A673 (cell line): ENCODE results near the gene MNAT1. TPM values are rescaled to one million over a fixed set of nuclear protein-coding genes. Genes with fewer than 3 reads are reported as not detected.

Experiments used
- BruUV-seq: library from RNA; stranded (reverse); fragments of 400-500 nt; replicated peaks from 2 replicates; lab custom pipeline; 2021; lab: Mats Ljungman, UMichigan
- CTCF ChIA-PET: fragments of 300-600 bp; sonication (Branson Sonifier 250); formaldehyde crosslinking; loops from one replicate; lab custom pipeline; 2022; ENCODE audit warnings: antibody characterized with exemption; lab: Charles Lee
- POLR2A ChIA-PET: fragments of 300-600 bp; sonication (Branson Sonifier 250); formaldehyde crosslinking; loops from one replicate; lab custom pipeline; 2022; ENCODE audit warnings: antibody characterized with exemption; ENCODE audit not compliant: low non-redundant PET; lab: Charles Lee
- DNase-seq: peaks from one replicate; pipeline ENCODE4 v3.0.0-alpha.2; 2015; ENCODE audit warnings: low spot score
- H3K27ac ChIP-seq: fragments of 200-600 bp; sonication (generic); 2 replicates; pipeline ENCODE4 v1.5.1; 2016; ENCODE audit warnings: mixed run types, low read depth, mild to moderate bottlenecking, mixed read lengths, antibody characterized with exemption, low read length; ENCODE audit not compliant: poor library complexity, severe bottlenecking
- H3K27me3 ChIP-seq: fragments of 200-600 bp; sonication (generic); replicated peaks from 2 replicates; pipeline ENCODE4 v1.6.1; 2017; ENCODE audit warnings: mixed run types, low read depth, mild to moderate bottlenecking, mixed read lengths, antibody characterized with exemption, low read length; ENCODE audit not compliant: insufficient read depth, poor library complexity
- H3K36me3 ChIP-seq: fragments of 200-600 bp; sonication (generic); 2 replicates; pipeline ENCODE4 v1.6.1; 2016; ENCODE audit warnings: mixed run types, mild to moderate bottlenecking, mixed read lengths, antibody characterized with exemption, low read length; ENCODE audit not compliant: insufficient read depth, poor library complexity, severe bottlenecking
- H3K4me1 ChIP-seq: fragments of 200-600 bp; sonication (generic); 2 replicates; pipeline ENCODE4 v1.6.1; 2017; ENCODE audit warnings: mixed run types, mild to moderate bottlenecking, mixed read lengths, antibody characterized with exemption, low read length; ENCODE audit not compliant: insufficient read depth, poor library complexity, severe bottlenecking
- H3K4me3 ChIP-seq: fragments of 200-600 bp; sonication (generic); 2 replicates; pipeline ENCODE4 v1.5.1; 2016; ENCODE audit warnings: low read depth, mixed run types, mild to moderate bottlenecking, mixed read lengths, low read length; ENCODE audit not compliant: poor library complexity, severe bottlenecking
- H3K9me3 ChIP-seq: fragments of 200-600 bp; sonication (generic); 2 replicates; pipeline ENCODE4 v1.6.1; 2016; ENCODE audit warnings: mixed run types, low read depth, mild to moderate bottlenecking, mixed read lengths, antibody characterized with exemption, low read length; ENCODE audit not compliant: poor library complexity, severe bottlenecking
- CTCF ChIP-seq: fragments of 300-800, 200-600 bp; sonication (generic); conservative IDR thresholded peaks from 2 replicates; pipeline ENCODE4 v1.5.1; 2017; ENCODE audit warnings: low read depth, mild to moderate bottlenecking, antibody characterized with exemption, low read length, moderate library complexity, mixed read lengths
- EZH2 ChIP-seq: fragments of 200-600 bp; sonication (generic); IDR thresholded peaks from 2 replicates; pipeline ENCODE4 v1.6.1; 2017; ENCODE audit warnings: borderline replicate concordance, low read depth, mild to moderate bottlenecking, mixed read lengths, antibody characterized with exemption, low read length; ENCODE audit not compliant: poor library complexity, severe bottlenecking
- intact Hi-C: fragments of 100-400 bp; cut with micrococcal nuclease; formaldehyde crosslinking; loops from one replicate; pipeline ENCODE4 v1.10.0; 2022; ENCODE audit not compliant: unreplicated experiment
- total RNA-seq: library from RNA; stranded (reverse); gene quantifications from 2 replicates; pipeline ENCODE4 v1.2.3, GENCODE V29; 2021

MNAT1 gene
- total RNA-seq, 1 experiment from 2014 or later, result 70.9 TPM

- no peak overlapping the region for H3K27ac ChIP-seq
- DNase-seq, result no peak
- BruUV-seq, result no TSS peak
- no peaks in the 10 kb centered on the region for H3K27me3 ChIP-seq
- H3K4me3 ChIP-seq, result no peak overlapping the region
- intact Hi-C loops, result no loop called here
- H3K4me1 ChIP-seq, result no peaks in the 10 kb centered on the region
- POLR2A ChIA-PET, result no interaction called here
- TF ChIP-seq EZH2, result no peak
- no peak for TF ChIP-seq CTCF
- H3K36me3 ChIP-seq, result no peaks in the 10 kb centered on the region
- no peaks in the 10 kb centered on the region for H3K9me3 ChIP-seq
- CTCF ChIA-PET, result no interaction called here
These were observed 230.8 kb downstream of the MNAT1 start for GRCh38 chr14:60965402-60965801.

GRCh38 chr14:60968099-60968498 is 233.5 kb downstream of the MNAT1 start:
- no peaks in the 10 kb centered on the region for H3K9me3 ChIP-seq
- DNase-seq, result no peak
- no TSS peak for BruUV-seq
- TF ChIP-seq EZH2 (no peak), CTCF (no peak)
- no peak overlapping the region for H3K4me3 ChIP-seq
- no peaks in the 10 kb centered on the region for H3K36me3 ChIP-seq
- H3K27ac ChIP-seq, result no peak overlapping the region
- no peaks in the 10 kb centered on the region for H3K27me3 ChIP-seq
- intact Hi-C loops, result no loop called here
- H3K4me1 ChIP-seq, result no peaks in the 10 kb centered on the region
- CTCF ChIA-PET, result no interaction called here
- POLR2A ChIA-PET, result no interaction called here

GRCh38 chr14:60968671-60969070 is 234.1 kb downstream of the MNAT1 start:
- CTCF ChIA-PET, result no interaction called here
- Histone ChIP-seq H3K27me3 (no peaks in the 10 kb centered on the region), H3K9me3 (no peaks in the 10 kb centered on the region), H3K4me1 (no peaks in the 10 kb centered on the region), H3K4me3 (no peak overlapping the region), H3K27ac (no peak overlapping the region), H3K36me3 (no peaks in the 10 kb centered on the region)
- BruUV-seq, result no TSS peak
- POLR2A ChIA-PET, result no interaction called here
- no peak for DNase-seq
- intact Hi-C loops, result no loop called here
- TF ChIP-seq CTCF (no peak), EZH2 (no peak)
